Prostate gland (tissue), 2 donors: ENCODE data around the gene FANCE. TPM values are rescaled to one million over a fixed set of nuclear protein-coding genes. Genes with fewer than 3 reads are reported as not detected.
A peak's percentile ranks its signal among the peaks of the same experiment; 100 is the strongest.

Source experiments
- DNase-seq: peaks from one replicate; pipeline ENCODE4 v3.0.0-alpha.2; 2019; ENCODE audit warnings: low spot score
- H3K27ac ChIP-seq, 2 donors: fragments of 200-600 bp; sonication (generic); 2 replicates each; pipeline ENCODE4 v1.5.1; 2017 to 2019
- H3K27me3 ChIP-seq: fragments of 200-600 bp; sonication (generic); replicated peaks from 2 replicates; pipeline ENCODE4 v1.5.1; 2019; ENCODE audit not compliant: insufficient read depth
- H3K36me3 ChIP-seq, 2 donors: fragments of 200-600 bp; sonication (generic); 1 replicate in 1 of 2; 2 replicates in 1 of 2; pipeline versions ENCODE4 v1.5.1 to v1.8.1; 2017 to 2019
- H3K4me1 ChIP-seq: fragments of 200-600 bp; sonication (generic); replicated peaks from 2 replicates; pipeline ENCODE4 v1.5.1; 2019
- H3K4me3 ChIP-seq, 2 donors: fragments of 200-600 bp; sonication (generic); 2 replicates each; pipeline ENCODE4 v1.5.1; 2017 to 2019
- H3K9me3 ChIP-seq: fragments of 200-600 bp; sonication (generic); 2 replicates; pipeline ENCODE4 v1.5.1; 2017
- POLR2A ChIP-seq: fragments of 450-650 bp; IDR thresholded peaks from one replicate; pipeline ENCODE4 v1.6.1; 2016; ENCODE audit warnings: antibody characterized with exemption, mild to moderate bottlenecking
- POLR2AphosphoS5 ChIP-seq: sonication (generic); formaldehyde crosslinking; IDR thresholded peaks from one replicate; pipeline ENCODE4 v1.6.1; 2017; ENCODE audit warnings: antibody characterized with exemption
- WGBS: methylation state at CpG from one replicate; pipeline ENCODE4 v1.1.5; 2018; 5-methylcytosine and 5-hydroxymethylcytosine counted together
- intact Hi-C: fragments of 100-400 bp; cut with DNase I; formaldehyde crosslinking; loops from one replicate; pipeline ENCODE4 v1.14.2; 2022
- total RNA-seq, 2 donors: library from RNA; depleted of rRNA; stranded (reverse); fragments of >200 nt; gene quantifications; one replicate each; pipeline ENCODE4 v1.1.0, GENCODE V29; 2016
- TF ChIP-seq, protein P1 (sequence below), 4 experiments: fragments of 200-600 bp in 2 of 4; fragments of 450-650 bp in 2 of 4; sonication (generic) in 2 of 4; IDR thresholded peaks; 1 replicate in 3 of 4; 2 replicates in 1 of 4; pipeline ENCODE4 v1.5.1; 2016 to 2019; ENCODE audit warnings: antibody characterized with exemption in 4 of 4, mild to moderate bottlenecking in 2 of 4, moderate library complexity in 2 of 4

The FANCE gene
- total RNA-seq, 2 donors from 2014 or later: 7.5 to 14.0 TPM

DNA sequence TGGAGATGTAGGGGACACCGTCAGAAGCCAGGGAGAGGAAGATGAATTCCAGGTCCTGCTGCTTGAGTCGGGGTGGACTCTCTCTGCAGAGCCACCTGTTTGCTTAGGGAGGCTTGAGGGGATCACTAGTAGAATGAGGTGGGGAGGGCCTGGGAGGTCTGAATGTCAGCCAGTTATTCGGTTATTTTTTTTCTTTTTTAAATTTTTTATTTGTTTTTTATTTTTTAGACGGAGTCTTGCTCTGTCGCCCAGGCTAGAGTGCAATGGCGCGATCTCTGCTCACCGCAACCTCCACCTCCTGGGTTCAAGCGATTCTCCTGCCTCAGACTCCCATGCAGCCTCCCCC lies 36.4 kb downstream of the FANCE start:
- TF ChIP-seq, protein P1, sequence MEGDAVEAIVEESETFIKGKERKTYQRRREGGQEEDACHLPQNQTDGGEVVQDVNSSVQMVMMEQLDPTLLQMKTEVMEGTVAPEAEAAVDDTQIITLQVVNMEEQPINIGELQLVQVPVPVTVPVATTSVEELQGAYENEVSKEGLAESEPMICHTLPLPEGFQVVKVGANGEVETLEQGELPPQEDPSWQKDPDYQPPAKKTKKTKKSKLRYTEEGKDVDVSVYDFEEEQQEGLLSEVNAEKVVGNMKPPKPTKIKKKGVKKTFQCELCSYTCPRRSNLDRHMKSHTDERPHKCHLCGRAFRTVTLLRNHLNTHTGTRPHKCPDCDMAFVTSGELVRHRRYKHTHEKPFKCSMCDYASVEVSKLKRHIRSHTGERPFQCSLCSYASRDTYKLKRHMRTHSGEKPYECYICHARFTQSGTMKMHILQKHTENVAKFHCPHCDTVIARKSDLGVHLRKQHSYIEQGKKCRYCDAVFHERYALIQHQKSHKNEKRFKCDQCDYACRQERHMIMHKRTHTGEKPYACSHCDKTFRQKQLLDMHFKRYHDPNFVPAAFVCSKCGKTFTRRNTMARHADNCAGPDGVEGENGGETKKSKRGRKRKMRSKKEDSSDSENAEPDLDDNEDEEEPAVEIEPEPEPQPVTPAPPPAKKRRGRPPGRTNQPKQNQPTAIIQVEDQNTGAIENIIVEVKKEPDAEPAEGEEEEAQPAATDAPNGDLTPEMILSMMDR (IDR thresholded peaks at IDR 0.05): no peak
- no peak for TF ChIP-seq POLR2A
- no peak overlapping the region for H3K4me3 ChIP-seq
- no peak for DNase-seq
- H3K9me3 ChIP-seq: no peaks in the 10 kb centered on the region
- H3K36me3 ChIP-seq: no peaks in the 10 kb centered on the region
- WGBS: 52% methylated on average over 9 of the region's 9 CpGs
- peaks cover 56% of the 10 kb centered on the region for H3K4me1 ChIP-seq
- H3K27me3 ChIP-seq: no peaks in the 10 kb centered on the region
- intact Hi-C loops: no loop called here
- peak overlapping the region; percentile 95 to 98 for H3K27ac ChIP-seq

DNA sequence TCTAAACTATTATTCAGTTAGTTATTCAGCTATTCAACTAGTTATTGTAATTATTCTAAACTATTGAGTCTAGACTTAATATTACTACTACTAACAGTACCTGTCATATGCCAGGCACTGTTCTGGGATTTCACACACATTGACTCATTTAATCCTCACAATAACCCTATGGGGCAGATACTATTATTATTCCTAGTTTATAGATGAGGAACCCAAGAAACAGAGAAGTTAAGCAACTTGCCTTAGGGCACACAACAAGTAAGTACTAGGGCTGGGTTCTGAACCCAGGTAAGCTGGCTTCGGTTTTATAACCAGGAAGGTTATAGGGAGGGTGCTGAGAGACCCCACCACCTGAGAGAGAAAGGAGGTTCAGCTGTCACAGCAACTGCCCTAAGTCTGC lies 36.9 kb downstream of the FANCE start:
- no peaks in the 10 kb centered on the region for H3K27me3 ChIP-seq
- H3K9me3 ChIP-seq: no peaks in the 10 kb centered on the region
- H3K4me3 ChIP-seq: no peak overlapping the region
- TF ChIP-seq, protein P1 (IDR thresholded peaks at IDR 0.05): no peak
- TF ChIP-seq POLR2A: no peak
- TF ChIP-seq POLR2AphosphoS5: no peak
- WGBS: 56% methylated on average over 1 of the region's 1 CpG
- peak overlapping the region; percentile 95 to 98 for H3K27ac ChIP-seq
- H3K36me3 ChIP-seq: no peaks in the 10 kb centered on the region
- H3K4me1 ChIP-seq: peaks cover 60% of the 10 kb centered on the region
- intact Hi-C loops: no loop called here
- DNase-seq: no peak

DNA sequence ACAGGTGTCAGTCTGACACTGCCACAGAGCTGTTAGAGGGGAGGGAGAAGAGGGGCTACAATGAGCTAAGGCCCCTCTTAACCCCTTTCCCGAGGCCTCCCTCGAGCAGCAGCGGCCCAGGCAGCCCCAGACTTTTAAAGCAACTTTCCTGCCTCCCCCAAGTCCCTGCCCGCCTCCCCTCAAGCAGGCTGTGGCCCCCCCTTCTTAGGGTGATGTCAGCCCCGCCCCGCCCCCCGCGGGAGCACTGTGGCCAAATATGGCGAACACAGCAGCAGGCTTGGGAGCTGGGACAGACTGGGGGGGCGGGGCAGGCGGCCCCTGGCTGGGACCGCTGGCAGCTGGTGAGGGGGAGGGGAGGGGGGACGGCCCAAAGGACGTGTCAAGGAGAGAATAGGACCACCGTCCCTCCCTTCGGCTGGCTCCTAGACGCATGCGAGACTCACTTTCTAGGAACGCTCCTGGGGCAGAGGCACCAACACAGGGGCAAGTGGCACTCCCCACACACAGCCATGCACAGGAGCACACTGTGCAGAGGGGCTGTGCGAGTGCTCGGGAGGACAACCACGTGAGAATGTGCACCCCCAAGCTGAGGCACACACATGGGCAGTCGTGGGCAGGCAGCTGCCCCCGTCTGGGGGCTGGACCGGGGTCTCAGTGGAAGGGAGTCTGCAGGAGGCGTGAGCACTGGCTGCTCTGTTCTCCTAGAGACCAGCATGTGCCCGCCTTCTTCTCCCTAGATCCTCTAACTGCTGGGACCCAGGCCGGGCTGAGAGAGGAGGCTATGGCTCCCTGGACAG lies 38.1 kb downstream of the FANCE start:
- peak; percentile 75 for DNase-seq
- Histone ChIP-seq H3K36me3 (no peaks in the 10 kb centered on the region), H3K4me1 (peaks cover 65% of the 10 kb centered on the region), H3K4me3 (peak overlapping the region in 1 of 2 donors; percentile 4), H3K9me3 (no peaks in the 10 kb centered on the region), H3K27me3 (no peaks in the 10 kb centered on the region), H3K27ac (peak overlapping the region; percentile 95 to 98)
- intact Hi-C loops: no loop called here
- WGBS: 11% methylated on average over 25 of the region's 28 CpGs
- TF ChIP-seq, protein P1 (IDR thresholded peaks at IDR 0.05): no peak
- TF ChIP-seq POLR2AphosphoS5 (peak; percentile 46), POLR2A (peak; percentile 16)

DNA sequence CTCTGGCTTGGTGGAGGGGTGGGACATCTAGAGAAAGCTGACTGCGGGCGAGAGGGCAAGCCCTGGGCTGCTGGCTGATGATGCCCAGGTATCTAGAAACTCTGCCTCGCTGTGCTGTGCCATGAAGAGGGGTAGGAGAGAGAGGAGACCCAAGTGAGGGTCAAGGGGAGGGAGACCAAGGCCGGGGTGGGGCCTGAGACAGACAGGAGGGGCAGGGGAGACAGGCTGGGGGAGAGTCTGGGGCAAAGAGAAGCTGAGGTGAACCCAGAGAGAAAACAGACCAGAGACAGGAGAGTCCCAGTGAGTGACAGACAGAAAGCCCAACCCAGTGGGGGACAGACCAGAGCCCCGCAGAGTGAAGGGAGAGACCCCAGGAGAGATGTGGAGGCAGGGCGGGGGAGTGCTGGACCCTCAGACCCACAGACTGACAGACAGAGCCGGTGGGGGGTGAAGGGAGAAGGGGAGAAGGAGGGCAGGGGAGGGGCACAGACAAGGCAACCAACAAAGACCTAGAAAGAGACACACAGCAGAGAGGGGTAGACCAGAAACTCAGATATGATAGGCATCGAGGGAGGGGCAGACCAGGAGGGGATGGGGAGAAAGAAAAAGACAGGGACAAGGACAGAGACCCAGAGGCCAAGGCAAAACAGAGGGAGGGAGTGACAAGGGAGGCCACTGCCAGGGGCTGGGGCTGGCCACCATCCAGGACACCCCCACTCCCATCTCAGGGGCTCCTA lies 38.9 kb downstream of the FANCE start:
- no peaks in the 10 kb centered on the region for H3K36me3 ChIP-seq
- peak overlapping the region; percentile 95 to 98 for H3K27ac ChIP-seq
- intact Hi-C loops: no loop called here
- peak overlapping the region in 1 of 2 donors; percentile 4 for H3K4me3 ChIP-seq
- no peaks in the 10 kb centered on the region for H3K9me3 ChIP-seq
- TF ChIP-seq, protein P1 (IDR thresholded peaks at IDR 0.05): no peak
- no peak for TF ChIP-seq POLR2AphosphoS5
- no peak for TF ChIP-seq POLR2A
- H3K4me1 ChIP-seq: peaks cover 61% of the 10 kb centered on the region
- H3K27me3 ChIP-seq: no peaks in the 10 kb centered on the region
- no peak for DNase-seq
- WGBS: 39% methylated on average over 8 of the region's 8 CpGs
